Esophagus (tissue), 2 donors: ENCODE measurements around the gene ARMH1. TPM values are rescaled to one million over a fixed set of nuclear protein-coding genes. Genes with fewer than 3 reads are reported as not detected.

Source experiments
- H3K27ac ChIP-seq, 2 donors: one replicate each; pipeline ENCODE4 v1.5.1; 2013; ENCODE audit warnings: low read depth in 2 of 2, mild to moderate bottlenecking in 2 of 2, inconsistent platforms in 1 of 2, low read length in 1 of 2, moderate library complexity in 1 of 2
- H3K27me3 ChIP-seq, 2 donors: one replicate each; pipeline ENCODE4 v1.6.1; 2013; ENCODE audit warnings: low read length in 2 of 2, control low read depth in 1 of 2, mild to moderate bottlenecking in 1 of 2; ENCODE audit not compliant: insufficient read depth in 2 of 2, control insufficient read depth in 1 of 2
- H3K36me3 ChIP-seq, 2 donors: one replicate each; pipeline ENCODE4 v1.6.1; 2013; ENCODE audit warnings: low read length in 1 of 2; ENCODE audit not compliant: control insufficient read depth in 2 of 2, insufficient read depth in 2 of 2
- H3K4me1 ChIP-seq, 2 donors: one replicate each; pipeline ENCODE4 v1.6.1; 2013; ENCODE audit warnings: low read length in 1 of 2; ENCODE audit not compliant: control insufficient read depth in 2 of 2, insufficient read depth in 2 of 2
- H3K4me3 ChIP-seq, 2 donors: one replicate each; pipeline ENCODE4 v1.5.1; 2013; ENCODE audit warnings: low read length in 2 of 2, mild to moderate bottlenecking in 2 of 2, low read depth in 1 of 2, moderate library complexity in 1 of 2
- H3K9me3 ChIP-seq, 2 donors: one replicate each; pipeline ENCODE4 v1.6.1; 2013; ENCODE audit warnings: mild to moderate bottlenecking in 2 of 2, low read depth in 1 of 2, low read length in 1 of 2, moderate library complexity in 1 of 2; ENCODE audit not compliant: control insufficient read depth in 2 of 2, insufficient read depth in 1 of 2
- WGBS, 2 donors: extraction: QIAGEN DNeasy Blood & Tissue Kit; methylation state at CpG; one replicate each; pipeline ENCODE4 v1.1.7; 2013; 5-methylcytosine and 5-hydroxymethylcytosine counted together
- polyA plus RNA-seq, 2 donors: library from polyadenylated mRNA; stranded (reverse); fragments of 200-250 nt; gene quantifications; one replicate each; pipeline ENCODE4 v1.2.3, GENCODE V29; 2013
- donor health status: healthy with polysubstance abuse.
- donor health status: Bipolar disorder and iron deficiency.

ARMH1 gene
- polyA plus RNA-seq, 2 donors, result 0.71 to 1.1 TPM

- no peak overlapping the region for H3K4me3 ChIP-seq
- H3K4me1 ChIP-seq, result peaks cover 0 to 3% of the 10 kb centered on the region in 2 donors
- WGBS, 2 donors, result 69 to 74% methylated on average over 4 of the region's 4 CpGs
- no peaks in the 10 kb centered on the region for H3K27me3 ChIP-seq
- no peak overlapping the region for H3K27ac ChIP-seq
- no peaks in the 10 kb centered on the region for H3K9me3 ChIP-seq
- no peaks in the 10 kb centered on the region for H3K36me3 ChIP-seq
These were observed 42.6 kb downstream of the ARMH1 start for GRCh38 chr1:44717156-44717555.

GRCh38 chr1:44717653-44718052 is 43.1 kb downstream of the ARMH1 start:
- H3K9me3 ChIP-seq, result no peaks in the 10 kb centered on the region
- no peaks in the 10 kb centered on the region for H3K36me3 ChIP-seq
- no peaks in the 10 kb centered on the region for H3K27me3 ChIP-seq
- no peak overlapping the region for H3K4me3 ChIP-seq
- 44 to 47% methylated on average over 1 of the region's 1 CpG for WGBS, 2 donors
- H3K27ac ChIP-seq, result no peak overlapping the region
- peaks cover 0 to 3% of the 10 kb centered on the region in 2 donors for H3K4me1 ChIP-seq

GRCh38 chr1:44718091-44718490 is 43.6 kb downstream of the ARMH1 start:
- H3K9me3 ChIP-seq, result no peaks in the 10 kb centered on the region
- H3K27ac ChIP-seq, result no peak overlapping the region
- H3K27me3 ChIP-seq, result no peaks in the 10 kb centered on the region
- H3K4me1 ChIP-seq, result peaks cover 0 to 3% of the 10 kb centered on the region in 2 donors
- no peaks in the 10 kb centered on the region for H3K36me3 ChIP-seq
- WGBS, 2 donors, result 81 to 85% methylated on average over 6 of the region's 6 CpGs
- H3K4me3 ChIP-seq, result no peak overlapping the region

GRCh38 chr1:44719318-44719717 is 44.8 kb downstream of the ARMH1 start:
- Histone ChIP-seq H3K27ac (no peak overlapping the region), H3K4me1 (peaks cover 0 to 3% of the 10 kb centered on the region in 2 donors), H3K9me3 (no peaks in the 10 kb centered on the region), H3K27me3 (no peaks in the 10 kb centered on the region), H3K4me3 (no peak overlapping the region), H3K36me3 (no peaks in the 10 kb centered on the region)
- WGBS, 2 donors, result 69 to 70% methylated on average over 5 of the region's 5 CpGs

- Histone ChIP-seq H3K27me3 (no peaks in the 10 kb centered on the region), H3K4me3 (no peak overlapping the region), H3K4me1 (peaks cover 0 to 3% of the 10 kb centered on the region in 2 donors), H3K27ac (no peak overlapping the region), H3K9me3 (no peaks in the 10 kb centered on the region), H3K36me3 (no peaks in the 10 kb centered on the region)
- WGBS, 2 donors, result 88 to 91% methylated on average over 4 of the region's 4 CpGs
These were observed 45.8 kb downstream of the ARMH1 start for GRCh38 chr1:44720281-44720680.

- Histone ChIP-seq H3K4me1 (peaks cover 0 to 3% of the 10 kb centered on the region in 2 donors), H3K9me3 (no peaks in the 10 kb centered on the region), H3K4me3 (no peak overlapping the region), H3K27me3 (no peaks in the 10 kb centered on the region), H3K27ac (peak overlapping the region; percentile 27 to 33), H3K36me3 (no peaks in the 10 kb centered on the region)
- WGBS, 2 donors, result 28 to 33% methylated on average over 14 of the region's 14 CpGs
These were observed 47.2 kb downstream of the ARMH1 start for GRCh38 chr1:44721485-44722361.

- Histone ChIP-seq H3K36me3 (no peaks in the 10 kb centered on the region), H3K27ac (no peak overlapping the region), H3K4me1 (no peaks in the 10 kb centered on the region), H3K9me3 (no peaks in the 10 kb centered on the region), H3K4me3 (no peak overlapping the region), H3K27me3 (no peaks in the 10 kb centered on the region)
- 77 to 81% methylated on average over 9 of the region's 9 CpGs for WGBS, 2 donors
These were observed 48.5 kb downstream of the ARMH1 start for GRCh38 chr1:44723064-44723463.

- 79 to 83% methylated on average over 28 of the region's 28 CpGs for WGBS, 2 donors
These were observed 49.2 kb downstream of the ARMH1 start for GRCh38 chr1:44723496-44724295.

GRCh38 chr1:44724296-44724954 is 49.9 kb downstream of the ARMH1 start:
- no peak overlapping the region for H3K27ac ChIP-seq
- no peak overlapping the region for H3K4me3 ChIP-seq
- H3K4me1 ChIP-seq, result no peaks in the 10 kb centered on the region
- no peaks in the 10 kb centered on the region for H3K9me3 ChIP-seq
- 73 to 81% methylated on average over 60 to 64 of the region's 64 CpGs for WGBS, 2 donors
- no peaks in the 10 kb centered on the region for H3K27me3 ChIP-seq
- H3K36me3 ChIP-seq, result no peaks in the 10 kb centered on the region

More at GRCh38 chr1:44723496-44724295, 49.2 kb downstream of the ARMH1 start:
- Histone ChIP-seq H3K36me3 (no peaks in the 10 kb centered on the region), H3K9me3 (no peaks in the 10 kb centered on the region), H3K27ac (no peak overlapping the region), H3K27me3 (no peaks in the 10 kb centered on the region), H3K4me1 (no peaks in the 10 kb centered on the region), H3K4me3 (no peak overlapping the region)
